ENCODE results near the gene SCAMP1. TPM values are rescaled to one million over a fixed set of nuclear protein-coding genes. Genes with fewer than 3 reads are reported as not detected.
A peak's percentile ranks its signal among the peaks of the same experiment; 100 is the strongest.
"Not testable (repeated sequence)": the region's sequence is repeated elsewhere in the genome, so short reads cannot be mapped to it uniquely, and the experiment has no call there.

Gene SCAMP1
- total and polyA plus RNA-seq, 2 experiments from 2014 or later: 32.4 to 33.4 TPM

DNA sequence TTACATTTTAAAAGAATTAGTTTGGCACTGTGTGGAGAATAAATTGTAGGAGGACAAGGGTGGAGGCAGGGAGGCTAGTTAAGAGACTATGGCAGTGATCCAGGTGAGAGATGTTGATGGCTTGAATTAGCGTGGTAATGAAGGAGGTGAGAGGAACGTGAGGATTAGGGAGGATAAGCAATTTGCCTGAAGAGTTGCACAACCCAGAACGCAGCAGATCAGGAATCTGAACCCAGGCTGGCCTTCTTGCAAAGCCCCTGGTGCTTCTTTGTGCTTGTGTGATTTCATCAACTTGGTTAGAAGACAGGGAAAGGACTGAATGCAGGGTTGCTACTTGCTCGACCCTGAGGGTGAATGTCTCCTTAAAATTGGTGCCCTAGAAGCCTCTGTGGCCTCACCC lies 6.9 kb upstream of the SCAMP1 start:
- H3K36me3 ChIP-seq: no peaks in the 10 kb centered on the region
- H3K4me3 ChIP-seq: no peak overlapping the region
- no peaks in the 10 kb centered on the region for H3K4me1 ChIP-seq (ENCODE audit: low read depth)
- H3K27ac ChIP-seq: no peak overlapping the region
- no peaks in the 10 kb centered on the region for H3K9me3 ChIP-seq (ENCODE audit: low read depth)
- peak in 1 of 2 donors; percentile 12 for DNase-seq (ENCODE audit: low read depth in 1 of 2, low spot score in 1 of 2)
- TF ChIP-seq, protein P1, sequence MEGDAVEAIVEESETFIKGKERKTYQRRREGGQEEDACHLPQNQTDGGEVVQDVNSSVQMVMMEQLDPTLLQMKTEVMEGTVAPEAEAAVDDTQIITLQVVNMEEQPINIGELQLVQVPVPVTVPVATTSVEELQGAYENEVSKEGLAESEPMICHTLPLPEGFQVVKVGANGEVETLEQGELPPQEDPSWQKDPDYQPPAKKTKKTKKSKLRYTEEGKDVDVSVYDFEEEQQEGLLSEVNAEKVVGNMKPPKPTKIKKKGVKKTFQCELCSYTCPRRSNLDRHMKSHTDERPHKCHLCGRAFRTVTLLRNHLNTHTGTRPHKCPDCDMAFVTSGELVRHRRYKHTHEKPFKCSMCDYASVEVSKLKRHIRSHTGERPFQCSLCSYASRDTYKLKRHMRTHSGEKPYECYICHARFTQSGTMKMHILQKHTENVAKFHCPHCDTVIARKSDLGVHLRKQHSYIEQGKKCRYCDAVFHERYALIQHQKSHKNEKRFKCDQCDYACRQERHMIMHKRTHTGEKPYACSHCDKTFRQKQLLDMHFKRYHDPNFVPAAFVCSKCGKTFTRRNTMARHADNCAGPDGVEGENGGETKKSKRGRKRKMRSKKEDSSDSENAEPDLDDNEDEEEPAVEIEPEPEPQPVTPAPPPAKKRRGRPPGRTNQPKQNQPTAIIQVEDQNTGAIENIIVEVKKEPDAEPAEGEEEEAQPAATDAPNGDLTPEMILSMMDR (IDR thresholded peaks at IDR 0.05; ENCODE audit: low read depth, low read length): no peak
- no peaks in the 10 kb centered on the region for H3K27me3 ChIP-seq

DNA sequence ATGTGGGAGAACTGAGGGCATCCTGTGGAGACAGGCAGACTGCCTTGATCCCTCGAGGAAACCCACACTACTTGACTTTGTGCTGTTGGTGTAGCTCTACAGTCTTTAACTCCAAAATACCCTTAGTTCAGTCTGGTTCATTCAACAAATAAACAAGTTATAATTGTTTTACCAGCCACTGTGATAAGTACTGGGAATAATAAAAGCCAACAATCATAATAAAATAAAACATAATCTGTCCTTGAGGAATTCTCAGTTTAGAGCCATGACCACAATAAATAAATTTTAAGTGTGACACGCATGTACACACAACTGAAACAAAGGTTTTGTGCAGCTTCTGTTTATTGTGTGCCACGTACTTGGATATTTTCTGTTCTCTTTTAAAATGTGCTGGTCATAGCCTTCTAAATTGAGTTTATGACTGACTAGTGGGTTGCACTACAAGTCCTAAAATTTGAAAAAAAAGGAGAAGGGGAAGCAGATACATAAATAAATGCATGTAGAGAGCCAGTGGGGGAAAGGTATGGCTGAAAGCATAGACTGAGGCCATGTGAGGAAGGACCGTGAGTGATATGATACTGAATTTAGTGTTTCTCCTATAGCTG lies 6.2 kb upstream of the SCAMP1 start:
- H3K36me3 ChIP-seq: no peaks in the 10 kb centered on the region
- no peaks in the 10 kb centered on the region for H3K4me1 ChIP-seq (ENCODE audit: low read depth)
- no peak overlapping the region for H3K4me3 ChIP-seq
- H3K27me3 ChIP-seq: no peaks in the 10 kb centered on the region
- TF ChIP-seq, protein P1 (IDR thresholded peaks at IDR 0.05; ENCODE audit: low read depth, low read length): no peak
- DNase-seq (ENCODE audit: low read depth in 1 of 2, low spot score in 1 of 2): no peak
- H3K27ac ChIP-seq: no peak overlapping the region
- no peaks in the 10 kb centered on the region for H3K9me3 ChIP-seq (ENCODE audit: low read depth)

DNA sequence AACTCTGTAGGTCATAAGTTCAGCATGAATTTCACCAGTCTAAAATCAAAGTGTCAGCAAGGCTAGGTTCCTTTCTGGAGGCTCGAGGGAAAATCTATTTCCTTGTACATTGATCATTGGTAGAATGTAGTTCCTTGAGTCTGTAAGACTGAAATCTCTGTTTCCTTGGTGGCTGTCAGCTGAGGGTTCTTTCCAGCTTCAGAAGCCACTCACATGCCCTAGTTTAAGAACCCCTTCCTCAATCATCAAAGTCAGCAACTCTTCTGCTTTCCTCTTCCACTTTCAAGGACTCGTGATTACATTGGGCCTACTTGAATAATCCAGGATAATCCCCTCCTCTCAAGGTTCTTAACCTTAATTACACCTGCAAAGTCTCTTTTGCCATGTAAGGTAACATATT lies 4.9 kb upstream of the SCAMP1 start:
- no peaks in the 10 kb centered on the region for H3K36me3 ChIP-seq
- no peak overlapping the region for H3K4me3 ChIP-seq
- H3K27ac ChIP-seq: no peak overlapping the region
- TF ChIP-seq, protein P1 (IDR thresholded peaks at IDR 0.05; ENCODE audit: low read depth, low read length): no peak
- H3K27me3 ChIP-seq: no peaks in the 10 kb centered on the region
- H3K9me3 ChIP-seq (ENCODE audit: low read depth): no peaks in the 10 kb centered on the region
- no peaks in the 10 kb centered on the region for H3K4me1 ChIP-seq (ENCODE audit: low read depth)
- no peak for DNase-seq (ENCODE audit: low read depth in 1 of 2, low spot score in 1 of 2)

DNA sequence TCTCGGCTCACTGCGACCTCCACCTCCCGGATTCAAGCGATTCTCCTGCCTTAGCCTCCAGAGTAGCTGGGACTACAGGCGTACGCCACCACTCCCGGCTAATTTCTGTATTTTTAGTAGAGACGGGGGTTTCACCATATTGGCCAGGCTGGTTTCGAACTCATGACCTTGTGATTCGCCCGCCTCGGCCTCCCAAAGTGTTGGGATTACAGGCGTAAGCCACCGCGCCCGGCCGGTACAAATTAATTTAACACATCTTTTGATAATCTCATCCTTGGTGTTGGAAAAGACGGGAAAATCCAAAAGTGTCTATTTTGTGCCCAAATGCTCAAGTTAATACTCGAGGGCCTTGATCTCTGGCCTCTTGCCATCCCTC lies 974 bp upstream of the SCAMP1 start:
- not testable (repeated sequence) for H3K27me3 ChIP-seq; H3K9me3 ChIP-seq (ENCODE audit: low read depth); H3K4me1 ChIP-seq (ENCODE audit: low read depth); H3K36me3 ChIP-seq; DNase-seq (ENCODE audit: low read depth in 1 of 2, low spot score in 1 of 2)
- peak overlapping the region; percentile 90 for H3K27ac ChIP-seq
- peak overlapping the region; percentile 84 for H3K4me3 ChIP-seq

DNA sequence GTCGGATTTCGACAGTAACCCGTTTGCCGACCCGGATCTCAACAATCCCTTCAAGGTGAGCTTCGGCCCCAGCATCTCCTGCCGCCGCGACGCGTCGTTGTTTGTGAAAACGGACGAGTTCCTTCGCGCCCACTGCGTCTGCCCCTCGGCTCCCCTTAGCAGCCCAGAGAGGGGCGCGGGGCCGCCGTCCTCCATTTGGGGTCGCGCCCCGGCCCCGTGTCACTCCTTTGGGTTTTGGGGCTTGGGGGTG lies 182 bp downstream of the SCAMP1 start:
- H3K9me3 ChIP-seq (ENCODE audit: low read depth): no peaks in the 10 kb centered on the region
- H3K4me3 ChIP-seq: peak overlapping the region; percentile 84
- H3K27me3 ChIP-seq: no peaks in the 10 kb centered on the region
- peaks cover 7% of the 10 kb centered on the region for H3K4me1 ChIP-seq (ENCODE audit: low read depth)
- peak overlapping the region; percentile 90 for H3K27ac ChIP-seq
- TF ChIP-seq, protein P1 (IDR thresholded peaks at IDR 0.05; ENCODE audit: low read depth, low read length): no peak
- DNase-seq (ENCODE audit: low read depth in 1 of 2, low spot score in 1 of 2): no peak
- no peaks in the 10 kb centered on the region for H3K36me3 ChIP-seq

DNA sequence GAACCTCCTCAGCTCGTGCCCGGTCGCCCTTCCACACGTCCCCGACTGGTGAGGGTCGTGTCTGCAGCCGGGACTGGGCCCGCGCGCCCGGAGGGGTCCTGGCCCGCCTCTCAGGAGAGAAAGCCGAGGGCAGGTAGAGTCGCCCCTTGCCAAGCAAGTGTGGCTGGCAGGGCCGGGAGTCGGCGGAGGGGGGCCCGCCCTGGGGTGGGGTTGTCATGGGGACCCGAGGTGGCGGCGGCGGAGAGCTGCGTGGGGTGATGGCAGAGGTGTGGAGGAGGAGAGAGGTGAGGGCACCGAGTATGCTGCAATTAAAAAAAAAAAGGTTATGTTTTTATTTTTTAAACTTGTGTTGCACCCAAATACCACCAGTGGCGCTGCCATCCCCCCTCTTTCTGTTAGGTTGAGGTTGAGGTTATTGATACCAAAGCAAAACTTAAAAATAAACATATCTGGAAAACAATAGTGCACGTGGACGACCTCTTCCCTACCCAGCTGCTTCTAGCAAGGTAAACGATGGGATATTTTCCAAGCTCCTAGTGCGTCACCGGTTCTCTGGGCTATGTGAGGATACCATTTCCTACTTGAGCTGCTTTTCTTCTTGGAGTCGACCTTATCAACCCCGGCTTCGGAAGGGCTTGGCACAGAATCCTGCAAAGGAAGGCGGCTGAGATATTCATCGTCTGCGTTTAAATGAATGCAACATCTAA lies 660 bp downstream of the SCAMP1 start:
- Histone ChIP-seq H3K9me3 (ENCODE audit: low read depth) (no peaks in the 10 kb centered on the region), H3K4me1 (ENCODE audit: low read depth) (peaks cover 7% of the 10 kb centered on the region), H3K27me3 (no peaks in the 10 kb centered on the region), H3K27ac (peak overlapping the region; percentile 90), H3K36me3 (no peaks in the 10 kb centered on the region), H3K4me3 (peak overlapping the region; percentile 84)
- TF ChIP-seq, protein P1 (IDR thresholded peaks at IDR 0.05; ENCODE audit: low read depth, low read length): peak; percentile 31
- peak; percentile 70 to 85 for DNase-seq (ENCODE audit: low read depth in 1 of 2, low spot score in 1 of 2)

All from cardiac muscle cell (in vitro differentiated cells and primary cell).